Muscle layer of duodenum (tissue), 2 donors: ENCODE results near the gene NUP62.
"Not testable (repeated sequence)": the region's sequence is repeated elsewhere in the genome, so short reads cannot be mapped to it uniquely, and the experiment has no call there.

Experiments
- H3K27ac ChIP-seq: one replicate; pipeline ENCODE4 v1.7.0; 2013; ENCODE audit warnings: mild to moderate bottlenecking, low read length
- H3K27me3 ChIP-seq: one replicate; pipeline ENCODE4 v1.7.0; 2013; ENCODE audit warnings: low read depth, mild to moderate bottlenecking, control low read depth, low read length
- H3K36me3 ChIP-seq, 2 donors: one replicate each; pipeline ENCODE4 v1.7.0; 2013; ENCODE audit warnings: low read length in 2 of 2, control low read depth in 1 of 2, mild to moderate bottlenecking in 1 of 2; ENCODE audit not compliant: insufficient read depth in 2 of 2, control insufficient read depth in 1 of 2
- H3K4me1 ChIP-seq, 2 donors: one replicate each; pipeline ENCODE4 v1.7.0; 2013; ENCODE audit warnings: low read length in 2 of 2, mild to moderate bottlenecking in 2 of 2, control low read depth in 1 of 2, moderate library complexity in 1 of 2; ENCODE audit not compliant: insufficient read depth in 2 of 2, control insufficient read depth in 1 of 2
- H3K4me3 ChIP-seq, 2 donors: one replicate each; pipeline ENCODE4 v1.7.0; 2013; ENCODE audit warnings: low read length in 2 of 2, low read depth in 1 of 2, mild to moderate bottlenecking in 1 of 2
- H3K9me3 ChIP-seq, 2 donors: one replicate each; pipeline ENCODE4 v1.7.0; 2013; ENCODE audit warnings: low read length in 2 of 2, control low read depth in 1 of 2, mild to moderate bottlenecking in 1 of 2; ENCODE audit not compliant: control insufficient read depth in 1 of 2
- donor health status: healthy.

NUP62 gene

DNA sequence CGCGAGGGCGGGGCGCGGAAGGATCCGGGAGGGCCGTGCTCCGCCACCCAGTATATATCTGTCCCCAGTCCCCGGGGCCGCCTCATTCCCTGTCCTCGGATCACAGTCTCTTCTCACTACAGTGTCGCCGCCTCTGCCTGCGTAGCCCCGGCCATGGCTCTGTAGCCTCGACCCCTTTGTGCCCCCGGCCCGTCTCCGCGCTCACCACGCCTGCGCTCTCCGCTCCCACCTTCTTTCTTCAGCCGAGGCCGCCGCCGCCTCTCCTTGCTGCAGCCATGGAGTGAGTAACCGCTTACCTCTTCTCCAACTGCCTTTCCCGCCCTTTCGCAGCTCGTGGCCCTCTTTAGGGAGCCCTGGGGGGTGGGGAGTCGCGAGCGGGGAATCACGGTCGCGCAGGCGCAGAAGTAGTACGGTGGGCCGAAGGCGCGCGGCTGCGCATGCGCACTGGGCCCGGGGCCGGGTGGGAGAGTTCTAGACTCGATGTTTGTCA lies at the start of gene NUP62, which contains the start of gene ATF5:
NUP62 (minus strand) TSS at position 384 of the 490 bp plus-strand sequence. CDS start 19,697 bp downstream, outside the sequence.
ATF5 (plus strand) TSS at position 85 of the 490 bp plus-strand sequence. CDS start 1,646 bp downstream, outside the sequence.
- H3K27ac ChIP-seq: peak within 1 kb of the TSS; percentile 88

GRCh38 chr19:49978324-49978723 lies 49.0 kb upstream of the NUP62 start:
- Histone ChIP-seq H3K4me1 (no peaks in the 10 kb centered on the region), H3K4me3 (no peak overlapping the region), H3K36me3 (peaks cover 39 to 69% of the 10 kb centered on the region in 2 donors), H3K9me3 (no peaks in the 10 kb centered on the region), H3K27ac (no peak overlapping the region), H3K27me3 (no peaks in the 10 kb centered on the region)

More for the DNA sequence above, at the start of gene NUP62, which contains the start of gene ATF5:
- Histone ChIP-seq H3K4me3 (peak within 1 kb of the TSS; percentile 90 to 100), H3K4me1 (peaks cover 7 to 20% of the 10 kb centered on the region in 2 donors), H3K9me3 (no peaks in the 10 kb centered on the region), H3K27me3 (no peaks in the 10 kb centered on the region), H3K36me3 (peaks cover 12 to 15% of the 10 kb centered on the region in 2 donors)

- Histone ChIP-seq H3K36me3 (peaks cover 39 to 67% of the 10 kb centered on the region in 2 donors), H3K9me3 (no peaks in the 10 kb centered on the region), H3K4me3 (no peak overlapping the region), H3K27ac (no peak overlapping the region), H3K4me1 (no peaks in the 10 kb centered on the region), H3K27me3 (no peaks in the 10 kb centered on the region)
These were observed 48.6 kb upstream of the NUP62 start for GRCh38 chr19:49977881-49978280.

DNA sequence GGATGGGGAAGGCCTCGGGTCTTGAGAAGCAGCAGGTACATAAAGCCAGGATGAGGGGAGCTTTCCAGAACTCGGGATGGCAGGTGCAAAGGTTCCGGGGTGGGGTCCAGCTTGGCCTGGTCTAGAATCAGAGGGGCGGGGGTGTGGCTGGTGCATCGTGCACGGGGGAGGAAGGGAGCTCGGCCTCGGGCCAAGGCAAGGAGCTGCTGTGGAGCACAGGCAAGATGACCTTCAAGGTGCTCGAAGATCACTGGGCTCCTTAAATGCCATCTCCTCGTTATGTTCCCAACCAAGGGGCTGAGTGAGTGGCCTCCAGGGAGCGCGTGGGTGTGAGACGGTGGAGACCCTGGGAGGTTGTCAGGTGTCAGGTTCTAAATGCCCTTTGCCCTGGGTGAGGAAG lies 47.8 kb upstream of the NUP62 start:
- no peak overlapping the region for H3K27ac ChIP-seq
- peaks cover 32 to 63% of the 10 kb centered on the region in 2 donors for H3K36me3 ChIP-seq
- no peaks in the 10 kb centered on the region for H3K27me3 ChIP-seq
- no peaks in the 10 kb centered on the region for H3K9me3 ChIP-seq
- no peaks in the 10 kb centered on the region for H3K4me1 ChIP-seq
- H3K4me3 ChIP-seq: no peak overlapping the region

DNA sequence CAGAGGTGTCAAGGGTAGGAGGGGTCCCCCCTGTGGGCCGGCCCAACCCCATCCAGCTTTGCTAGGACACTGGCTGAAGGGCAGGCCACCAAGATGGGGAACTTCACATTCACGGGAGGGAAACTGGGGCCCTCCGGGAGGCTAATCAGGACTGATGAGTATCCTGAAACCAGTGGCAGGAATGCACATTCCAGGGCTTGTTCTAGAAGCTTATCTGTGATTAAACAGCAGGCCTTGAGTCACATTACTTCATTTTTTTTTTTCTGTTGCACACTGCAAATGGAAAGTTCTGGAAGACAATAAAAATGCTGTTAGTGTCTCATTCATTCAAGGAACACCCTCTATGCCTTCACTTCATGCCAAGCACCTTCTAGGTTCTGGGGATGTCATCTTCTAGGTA lies 47.2 kb upstream of the NUP62 start:
- no peaks in the 10 kb centered on the region for H3K9me3 ChIP-seq
- no peak overlapping the region for H3K27ac ChIP-seq
- H3K27me3 ChIP-seq: no peaks in the 10 kb centered on the region
- H3K4me1 ChIP-seq: no peaks in the 10 kb centered on the region
- H3K36me3 ChIP-seq: peaks cover 28 to 58% of the 10 kb centered on the region in 2 donors
- H3K4me3 ChIP-seq: no peak overlapping the region

- Histone ChIP-seq H3K4me1 (no peaks in the 10 kb centered on the region), H3K4me3 (no peak overlapping the region), H3K27me3 (no peaks in the 10 kb centered on the region), H3K27ac (no peak overlapping the region), H3K9me3 (no peaks in the 10 kb centered on the region), H3K36me3 (peaks cover 28 to 45% of the 10 kb centered on the region in 2 donors)
These were observed 45.7 kb upstream of the NUP62 start for GRCh38 chr19:49975051-49975450.

- Histone ChIP-seq H3K9me3 (no peaks in the 10 kb centered on the region), H3K4me1 (no peaks in the 10 kb centered on the region), H3K27me3 (no peaks in the 10 kb centered on the region), H3K4me3 (no peak overlapping the region), H3K36me3 (peaks cover 27 to 38% of the 10 kb centered on the region in 2 donors), H3K27ac (no peak overlapping the region)
These were observed 44.7 kb upstream of the NUP62 start for GRCh38 chr19:49973987-49974386.

DNA sequence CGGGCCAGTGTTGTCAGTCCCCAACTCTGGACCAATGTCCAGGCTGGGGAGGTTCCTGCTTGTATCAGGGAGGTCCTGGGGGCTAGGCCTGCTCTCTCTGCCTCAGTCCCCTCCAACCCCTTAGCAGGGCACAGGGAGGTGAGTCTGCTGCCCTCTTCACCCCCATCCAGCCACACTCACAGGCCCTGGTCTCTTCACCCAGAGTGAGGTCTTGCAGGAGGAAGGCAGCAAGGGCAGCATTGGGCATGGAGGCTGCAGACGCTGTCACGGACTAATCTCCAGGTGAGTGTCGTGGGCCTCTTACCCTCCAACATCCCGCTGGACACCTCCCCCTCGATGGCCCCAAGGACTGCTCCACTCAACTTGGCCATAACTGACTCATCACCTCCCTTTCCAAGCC lies 43.5 kb upstream of the NUP62 start:
- no peaks in the 10 kb centered on the region for H3K27me3 ChIP-seq
- H3K27ac ChIP-seq: no peak overlapping the region
- H3K4me3 ChIP-seq: no peak overlapping the region
- peaks cover 19 to 27% of the 10 kb centered on the region in 2 donors for H3K36me3 ChIP-seq
- H3K9me3 ChIP-seq: no peaks in the 10 kb centered on the region
- H3K4me1 ChIP-seq: no peaks in the 10 kb centered on the region

- Histone ChIP-seq H3K9me3 (no peaks in the 10 kb centered on the region), H3K27me3 (no peaks in the 10 kb centered on the region), H3K27ac (no peak overlapping the region), H3K4me3 (no peak overlapping the region), H3K4me1 (no peaks in the 10 kb centered on the region), H3K36me3 (peaks cover 13 to 18% of the 10 kb centered on the region in 2 donors)
These were observed 42.7 kb upstream of the NUP62 start for GRCh38 chr19:49971991-49972411.

- not testable (repeated sequence) for H3K36me3 ChIP-seq, H3K4me3 ChIP-seq, H3K4me1 ChIP-seq, H3K27ac ChIP-seq, H3K9me3 ChIP-seq, H3K27me3 ChIP-seq
These were observed 40.1 kb upstream of the NUP62 start for GRCh38 chr19:49969355-49969754.

- no peaks in the 10 kb centered on the region for H3K36me3 ChIP-seq
- no peaks in the 10 kb centered on the region for H3K27me3 ChIP-seq
- H3K27ac ChIP-seq: no peak overlapping the region
- H3K9me3 ChIP-seq: no peaks in the 10 kb centered on the region
- H3K4me1 ChIP-seq: no peaks in the 10 kb centered on the region
- no peak overlapping the region for H3K4me3 ChIP-seq
These were observed 39.1 kb upstream of the NUP62 start for GRCh38 chr19:49968279-49968922.

DNA sequence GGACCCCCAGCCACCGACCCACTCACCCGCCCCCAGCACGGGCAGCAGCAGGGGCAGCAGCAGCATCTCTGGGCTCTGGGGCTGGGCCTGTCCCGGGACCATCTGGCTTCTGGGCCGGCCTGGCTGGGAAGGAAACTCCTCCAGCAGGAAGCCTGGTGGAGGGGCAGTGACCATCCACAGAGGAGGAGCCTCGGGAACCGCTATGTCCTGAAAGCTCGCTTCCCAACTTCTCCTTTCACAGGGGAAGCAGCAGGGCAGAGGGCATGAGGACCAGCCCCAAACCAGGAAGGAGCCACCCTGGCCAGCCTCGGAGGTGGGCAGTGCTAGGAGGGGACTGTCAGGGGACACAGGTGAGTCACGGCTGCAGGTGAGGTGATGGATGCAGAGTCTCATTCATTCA lies 31.7 kb upstream of the NUP62 start, which contains the start of gene SIGLEC11:
SIGLEC11 (minus strand) TSS at position 193 of the 400 bp plus-strand sequence; CDS start at position 102, 91 bp downstream.
- H3K27ac ChIP-seq, H3K4me3 ChIP-seq, H3K36me3 ChIP-seq, H3K27me3 ChIP-seq, H3K4me1 ChIP-seq, H3K9me3 ChIP-seq: not testable (repeated sequence)
